HG02885 (cell line): Measurements from ENCODE around the gene DTD1.
"Not testable (repeated sequence)": the region's sequence is repeated elsewhere in the genome, so short reads cannot be mapped to it uniquely, and the experiment has no call there.

ENCODE experiments used
- ATAC-seq: cut with Tn5 transposase; IDR thresholded peaks from one replicate; pipeline ENCODE4 v1.9.1; 2021; ENCODE audit warnings: mild to moderate bottlenecking; ENCODE audit not compliant: unreplicated experiment, poor library complexity

DTD1 gene

GRCh38 chr20:18783385-18783959, 195.6 kb downstream of the DTD1 start:
- ATAC-seq, result no peak

- not testable (repeated sequence) for ATAC-seq
Measured at GRCh38 chr20:18787046-18787445, 199.2 kb downstream of the DTD1 start.

- no peak for ATAC-seq
Measured at GRCh38 chr20:18788021-18788420, 200.2 kb downstream of the DTD1 start.

GRCh38 chr20:18790787-18791186, 202.9 kb downstream of the DTD1 start:
- ATAC-seq, result no peak

- peak; percentile 98 for ATAC-seq
Measured at GRCh38 chr20:18793625-18794427, 206.0 kb downstream of the DTD1 start.

- no peak for ATAC-seq
Measured at GRCh38 chr20:18794428-18794787, 206.6 kb downstream of the DTD1 start.

- no peak for ATAC-seq
Measured at GRCh38 chr20:18795366-18795765, 207.5 kb downstream of the DTD1 start.

- no peak for ATAC-seq
Measured at GRCh38 chr20:18796282-18796833, 208.5 kb downstream of the DTD1 start.

- no peak for ATAC-seq
Measured at GRCh38 chr20:18801516-18801915, 213.7 kb downstream of the DTD1 start.

- ATAC-seq, result peak; percentile 90
Measured at GRCh38 chr20:18802012-18802634, 214.3 kb downstream of the DTD1 start.

- ATAC-seq, result no peak
Measured at GRCh38 chr20:18805881-18806280, 218.0 kb downstream of the DTD1 start.

GRCh38 chr20:18808712-18809111, 220.9 kb downstream of the DTD1 start:
- peak; percentile 62 for ATAC-seq

GRCh38 chr20:18811186-18811585, 223.3 kb downstream of the DTD1 start:
- no peak for ATAC-seq

- no peak for ATAC-seq
Measured at GRCh38 chr20:18811904-18812303, 224.1 kb downstream of the DTD1 start.

- ATAC-seq, result no peak
Measured at GRCh38 chr20:18813483-18813882, 225.6 kb downstream of the DTD1 start, which contains the start of gene SCP2D1. Gene SCP2D1, plus strand, starts transcription at chr20:18813783. Its CDS starts 33 bp downstream, at chr20:18813816.

GRCh38 chr20:18815194-18815942, 227.5 kb downstream of the DTD1 start:
- ATAC-seq, result peak; percentile 75
